ENCODE results near the gene PLEKHH3.
"Not testable (repeated sequence)": the region's sequence is repeated elsewhere in the genome, so short reads cannot be mapped to it uniquely, and the experiment has no call there.

The PLEKHH3 gene

GRCh38 chr17:42670789-42671657, 5.8 kb downstream of the PLEKHH3 start:
- DNase-seq (ENCODE audit: low read depth in 2 of 2), result no peak

GRCh38 chr17:42669977-42670788, 6.6 kb downstream of the PLEKHH3 start:
- peak in 1 of 2 donors; percentile 30 for DNase-seq (ENCODE audit: low read depth in 2 of 2)

GRCh38 chr17:42669705-42669976, 7.2 kb downstream of the PLEKHH3 start:
- DNase-seq (ENCODE audit: low read depth in 2 of 2), result no peak

- DNase-seq (ENCODE audit: low read depth in 2 of 2), result no peak
These were observed 9.5 kb downstream of the PLEKHH3 start for GRCh38 chr17:42667088-42667951.

- DNase-seq (ENCODE audit: low read depth in 2 of 2), result not testable (repeated sequence)
These were observed 10.7 kb downstream of the PLEKHH3 start for GRCh38 chr17:42666126-42666525.

- no peak for DNase-seq (ENCODE audit: low read depth in 2 of 2)
These were observed 11.2 kb downstream of the PLEKHH3 start for GRCh38 chr17:42665581-42666001.

- DNase-seq (ENCODE audit: low read depth in 2 of 2), result no peak
These were observed 16.0 kb downstream of the PLEKHH3 start for GRCh38 chr17:42660692-42661345.

GRCh38 chr17:42659932-42660274, 16.9 kb downstream of the PLEKHH3 start:
- not testable (repeated sequence) for DNase-seq (ENCODE audit: low read depth in 2 of 2)

- DNase-seq (ENCODE audit: low read depth in 2 of 2), result peak; percentile 72 to 84
These were observed 17.5 kb downstream of the PLEKHH3 start, which contains the start of gene TUBG2 for GRCh38 chr17:42659079-42659931. TSS of gene TUBG2 (plus strand) at chr17:42659284. CDS start at chr17:42659504, 220 bp downstream.

GRCh38 chr17:42657824-42658588, 18.8 kb downstream of the PLEKHH3 start:
- no peak for DNase-seq (ENCODE audit: low read depth in 2 of 2)

- DNase-seq (ENCODE audit: low read depth in 2 of 2), result no peak
These were observed 21.3 kb downstream of the PLEKHH3 start for GRCh38 chr17:42655528-42655927.

GRCh38 chr17:42653179-42654124, 23.3 kb downstream of the PLEKHH3 start:
- DNase-seq (ENCODE audit: low read depth in 2 of 2), result no peak

GRCh38 chr17:42651392-42651791, 25.4 kb downstream of the PLEKHH3 start:
- DNase-seq (ENCODE audit: low read depth in 2 of 2), result no peak

- DNase-seq (ENCODE audit: low read depth in 2 of 2), result no peak
These were observed 29.0 kb downstream of the PLEKHH3 start for GRCh38 chr17:42647778-42648177.

- DNase-seq (ENCODE audit: low read depth in 2 of 2), result no peak
These were observed 34.5 kb downstream of the PLEKHH3 start for GRCh38 chr17:42642336-42642735.

GRCh38 chr17:42640121-42640520, 36.7 kb downstream of the PLEKHH3 start:
- no peak for DNase-seq (ENCODE audit: low read depth in 2 of 2)

GRCh38 chr17:42639525-42640113, 37.2 kb downstream of the PLEKHH3 start:
- DNase-seq (ENCODE audit: low read depth in 2 of 2), result no peak

- DNase-seq (ENCODE audit: low read depth in 2 of 2), result no peak
These were observed 43.8 kb downstream of the PLEKHH3 start for GRCh38 chr17:42632949-42633444.

All from stimulated activated CD4-positive, alpha-beta T cell treated with anti-CD3 and anti-CD28 coated beads, Interleukin-1b, Interleukin-23, amount 100 ng/mL, for 4 hours (primary cell).